ENCODE measurements around the gene SLC2A13. TPM values are rescaled to one million over a fixed set of nuclear protein-coding genes. Genes with fewer than 3 reads are reported as not detected.

SLC2A13 gene
- polyA plus RNA-seq, 1 donor (not counting 4 experiments of a cell fraction or from before 2014, with no cell fraction given), result 1.1 TPM

GRCh38 chr12:40012711-40013110, 93.2 kb downstream of the SLC2A13 start:
- no peaks in the 10 kb centered on the region for H3K36me3 ChIP-seq (ENCODE audit: control insufficient read depth in 2 of 2, extremely low read depth in 1 of 2, insufficient read depth in 2 of 2, low read length in 2 of 2)
- no peaks in the 10 kb centered on the region for H3K27me3 ChIP-seq (ENCODE audit: control insufficient read depth, extremely low read depth, insufficient read depth, low read length)
- no peak for DNase-seq (ENCODE audit: low read depth, low spot score)
- H2AFZ ChIP-seq (ENCODE audit: control insufficient read depth, low read length), result peak overlapping the region; percentile 3
- no peaks in the 10 kb centered on the region for H3K9me3 ChIP-seq (ENCODE audit: control insufficient read depth, low read depth, low read length)
- no peak overlapping the region for H3K4me3 ChIP-seq (ENCODE audit: control insufficient read depth in 2 of 3, extremely low read depth in 1 of 3, insufficient read depth in 2 of 3, low read depth in 1 of 3, low read length in 3 of 3)
- no peaks in the 10 kb centered on the region for H3K79me2 ChIP-seq (ENCODE audit: control insufficient read depth, insufficient read depth, low read length)
- H3K4me2 ChIP-seq (ENCODE audit: control insufficient read depth, extremely low read depth, insufficient read depth, low read depth, low read length), result no peak overlapping the region
- H3K4me1 ChIP-seq (ENCODE audit: control insufficient read depth, extremely low read depth, insufficient read depth, low read length), result no peaks in the 10 kb centered on the region
- no peak overlapping the region for H3K9ac ChIP-seq (ENCODE audit: control insufficient read depth, extremely low read depth, insufficient read depth, low read length)
- no peaks in the 10 kb centered on the region for H4K20me1 ChIP-seq (ENCODE audit: control insufficient read depth, extremely low read depth, insufficient read depth, low read length)
- dilution Hi-C loops (cut with MboI; ENCODE audit: extremely low pct_ligation_motif_present, low sequenced_read_pairs), result no loop called here
- FAIRE-seq, result no peak
- no peaks in the 10 kb centered on the region for H3K9me1 ChIP-seq (ENCODE audit: control insufficient read depth, extremely low read depth, insufficient read depth, low read length)
- no peak overlapping the region for H3K27ac ChIP-seq (ENCODE audit: control insufficient read depth, insufficient read depth, low read length)
- TF ChIP-seq CTCF (optimal IDR thresholded peaks at IDR 0.05 in 1 of 3, IDR thresholded peaks at IDR 0.05 in 1 of 3, conservative IDR thresholded peaks at IDR 0.05 in 1 of 3; ENCODE audit: extremely low read depth in 1 of 3, insufficient read depth in 2 of 3, low read length in 3 of 3) (no peak), EZH2 (IDR thresholded peaks at IDR 0.05; ENCODE audit: low read length) (no peak)

GRCh38 chr12:40011775-40012129, 94.1 kb downstream of the SLC2A13 start:
- Histone ChIP-seq H3K27me3 (ENCODE audit: control insufficient read depth, extremely low read depth, insufficient read depth, low read length) (no peaks in the 10 kb centered on the region), H3K4me2 (ENCODE audit: control insufficient read depth, extremely low read depth, insufficient read depth, low read depth, low read length) (peak overlapping the region; percentile 60), H3K36me3 (ENCODE audit: control insufficient read depth in 2 of 2, extremely low read depth in 1 of 2, insufficient read depth in 2 of 2, low read length in 2 of 2) (no peaks in the 10 kb centered on the region), H3K4me1 (ENCODE audit: control insufficient read depth, extremely low read depth, insufficient read depth, low read length) (no peaks in the 10 kb centered on the region), H3K4me3 (ENCODE audit: control insufficient read depth in 2 of 3, extremely low read depth in 1 of 3, insufficient read depth in 2 of 3, low read depth in 1 of 3, low read length in 3 of 3) (no peak overlapping the region), H4K20me1 (ENCODE audit: control insufficient read depth, extremely low read depth, insufficient read depth, low read length) (no peaks in the 10 kb centered on the region), H3K9ac (ENCODE audit: control insufficient read depth, extremely low read depth, insufficient read depth, low read length) (no peak overlapping the region), H3K27ac (ENCODE audit: control insufficient read depth, insufficient read depth, low read length) (no peak overlapping the region), H3K79me2 (ENCODE audit: control insufficient read depth, insufficient read depth, low read length) (no peaks in the 10 kb centered on the region), H3K9me3 (ENCODE audit: control insufficient read depth, low read depth, low read length) (no peaks in the 10 kb centered on the region), H3K9me1 (ENCODE audit: control insufficient read depth, extremely low read depth, insufficient read depth, low read length) (no peaks in the 10 kb centered on the region), H2AFZ (ENCODE audit: control insufficient read depth, low read length) (no peak overlapping the region)
- no peak for FAIRE-seq
- TF ChIP-seq CTCF (optimal IDR thresholded peaks at IDR 0.05 in 1 of 3, IDR thresholded peaks at IDR 0.05 in 1 of 3, conservative IDR thresholded peaks at IDR 0.05 in 1 of 3; ENCODE audit: extremely low read depth in 1 of 3, insufficient read depth in 2 of 3, low read length in 3 of 3) (no peak), EZH2 (IDR thresholded peaks at IDR 0.05; ENCODE audit: low read length) (no peak)
- dilution Hi-C loops (cut with MboI; ENCODE audit: extremely low pct_ligation_motif_present, low sequenced_read_pairs), result no loop called here
- DNase-seq (ENCODE audit: low read depth, low spot score), result no peak

Data from keratinocyte (primary cell).